ENCODE data around the gene TRAPPC2B.

TRAPPC2B gene

DNA sequence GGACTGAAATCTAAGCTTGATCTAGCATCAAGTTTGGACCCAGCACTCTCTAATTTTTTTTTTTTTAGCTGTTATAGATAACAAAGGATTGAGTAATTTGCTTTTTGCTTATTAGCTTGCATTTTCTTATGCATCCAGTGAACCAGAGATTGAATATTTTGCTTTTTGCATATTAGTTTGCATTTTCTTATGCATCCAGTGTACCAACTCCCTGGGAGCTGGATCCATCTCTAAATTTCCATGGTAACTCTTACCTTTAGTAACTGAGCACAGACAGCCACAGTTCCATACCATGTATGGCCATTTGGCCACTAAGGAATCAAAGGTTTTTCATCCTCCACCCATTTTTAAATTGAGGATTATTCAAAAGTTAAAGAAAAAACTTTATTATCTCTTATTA, 17.6 kb downstream of the TRAPPC2B start:
- H3K9me3 ChIP-seq (ENCODE audit: control insufficient read depth, insufficient read depth, low read length) = peaks cover 33% of the 10 kb centered on the region; the same call in 1 of the 2 replicates
- H3K4me3 ChIP-seq (ENCODE audit: low read length) = no peak overlapping the region
- no peaks in the 10 kb centered on the region for H3K79me2 ChIP-seq (ENCODE audit: control insufficient read depth, low read length)
- no peaks in the 10 kb centered on the region for H4K20me1 ChIP-seq (ENCODE audit: control insufficient read depth, insufficient read depth, low read depth, low read length)
- no peak overlapping the region for H3K27ac ChIP-seq (ENCODE audit: low read depth, low read length)
- no peaks in the 10 kb centered on the region for H3F3A ChIP-seq (ENCODE audit: control insufficient read depth, insufficient read depth)
- no peaks in the 10 kb centered on the region for H3K36me3 ChIP-seq (ENCODE audit: control insufficient read depth, low read length)
- TF ChIP-seq, protein P1, sequence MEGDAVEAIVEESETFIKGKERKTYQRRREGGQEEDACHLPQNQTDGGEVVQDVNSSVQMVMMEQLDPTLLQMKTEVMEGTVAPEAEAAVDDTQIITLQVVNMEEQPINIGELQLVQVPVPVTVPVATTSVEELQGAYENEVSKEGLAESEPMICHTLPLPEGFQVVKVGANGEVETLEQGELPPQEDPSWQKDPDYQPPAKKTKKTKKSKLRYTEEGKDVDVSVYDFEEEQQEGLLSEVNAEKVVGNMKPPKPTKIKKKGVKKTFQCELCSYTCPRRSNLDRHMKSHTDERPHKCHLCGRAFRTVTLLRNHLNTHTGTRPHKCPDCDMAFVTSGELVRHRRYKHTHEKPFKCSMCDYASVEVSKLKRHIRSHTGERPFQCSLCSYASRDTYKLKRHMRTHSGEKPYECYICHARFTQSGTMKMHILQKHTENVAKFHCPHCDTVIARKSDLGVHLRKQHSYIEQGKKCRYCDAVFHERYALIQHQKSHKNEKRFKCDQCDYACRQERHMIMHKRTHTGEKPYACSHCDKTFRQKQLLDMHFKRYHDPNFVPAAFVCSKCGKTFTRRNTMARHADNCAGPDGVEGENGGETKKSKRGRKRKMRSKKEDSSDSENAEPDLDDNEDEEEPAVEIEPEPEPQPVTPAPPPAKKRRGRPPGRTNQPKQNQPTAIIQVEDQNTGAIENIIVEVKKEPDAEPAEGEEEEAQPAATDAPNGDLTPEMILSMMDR (IDR thresholded peaks at IDR 0.05; ENCODE audit: low read depth, low read length, poor library complexity, severe bottlenecking) = no peak
- TF ChIP-seq EZH2phosphoT487 (IDR thresholded peaks at IDR 0.05; ENCODE audit: borderline replicate concordance, low read length) = no peak
- no peaks in the 10 kb centered on the region for H3K4me1 ChIP-seq (ENCODE audit: control insufficient read depth, low read length)
- no peaks in the 10 kb centered on the region for H3K9me2 ChIP-seq (replicated peaks; ENCODE audit: control insufficient read depth, low read length)
- H3K27me3 ChIP-seq (ENCODE audit: control insufficient read depth, low read length) = no peaks in the 10 kb centered on the region
- no peak overlapping the region for H3K4me2 ChIP-seq (ENCODE audit: low read length)

DNA sequence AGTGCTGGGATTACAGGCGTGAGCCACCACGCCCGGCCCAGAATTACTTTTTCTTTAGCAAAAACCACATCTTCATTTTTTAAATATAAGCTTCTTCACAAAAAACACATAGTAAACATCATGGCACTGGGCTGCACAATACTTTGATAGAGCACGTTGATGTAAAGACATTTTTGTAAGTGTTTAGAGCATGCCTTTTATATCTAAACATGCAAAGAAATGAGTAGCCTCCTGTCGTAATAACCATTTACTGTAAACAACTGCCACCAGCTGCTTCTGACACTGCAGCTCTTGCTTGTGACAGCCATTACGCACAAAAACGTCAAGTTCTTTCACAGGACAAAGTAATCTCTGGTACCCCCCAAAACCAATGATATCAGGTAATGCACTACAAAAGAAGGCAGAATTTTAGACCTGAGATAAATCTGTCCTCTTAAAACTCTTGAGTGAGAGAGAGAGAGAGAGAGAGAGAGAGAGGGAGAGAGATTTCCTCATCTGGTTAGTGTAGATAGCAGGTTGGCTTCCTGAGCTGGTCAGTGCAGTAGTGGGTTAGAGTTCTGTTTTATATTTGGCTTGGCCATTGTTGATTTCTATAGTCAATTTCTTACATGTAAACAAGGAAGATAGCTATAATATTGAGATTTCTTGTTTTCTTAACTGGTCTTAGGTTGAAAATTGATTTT, 19.6 kb downstream of the TRAPPC2B start:
- Histone ChIP-seq H3K9me2 (replicated peaks; ENCODE audit: control insufficient read depth, low read length) (no peaks in the 10 kb centered on the region), H3K4me3 (ENCODE audit: low read length) (no peak overlapping the region), H3K36me3 (ENCODE audit: control insufficient read depth, low read length) (no peaks in the 10 kb centered on the region), H3K27ac (ENCODE audit: low read depth, low read length) (no peak overlapping the region), H3K79me2 (ENCODE audit: control insufficient read depth, low read length) (no peaks in the 10 kb centered on the region), H3K4me1 (ENCODE audit: control insufficient read depth, low read length) (no peaks in the 10 kb centered on the region), H3F3A (ENCODE audit: control insufficient read depth, insufficient read depth) (no peaks in the 10 kb centered on the region), H3K9me3 (ENCODE audit: control insufficient read depth, insufficient read depth, low read length) (peaks cover 26% of the 10 kb centered on the region; the same call in 1 of the 2 replicates), H3K27me3 (ENCODE audit: control insufficient read depth, low read length) (no peaks in the 10 kb centered on the region), H4K20me1 (ENCODE audit: control insufficient read depth, insufficient read depth, low read depth, low read length) (no peaks in the 10 kb centered on the region), H3K4me2 (ENCODE audit: low read length) (no peak overlapping the region)
- no peak for TF ChIP-seq EZH2phosphoT487 (IDR thresholded peaks at IDR 0.05; ENCODE audit: borderline replicate concordance, low read length)
- TF ChIP-seq, protein P1 (IDR thresholded peaks at IDR 0.05; ENCODE audit: low read depth, low read length, poor library complexity, severe bottlenecking) = no peak

- Histone ChIP-seq H3K4me2 (ENCODE audit: low read length) (peak overlapping the region; percentile 84), H3K79me2 (ENCODE audit: control insufficient read depth, low read length) (0 out of 2 replicates have a peak, but pooled peaks cover 2% of the 10 kb centered on the region), H3K27ac (ENCODE audit: low read depth, low read length) (peak overlapping the region; percentile 33; the same call in 1 of the 2 replicates), H3K4me1 (ENCODE audit: control insufficient read depth, low read length) (peaks cover 16% of the 10 kb centered on the region), H3K9me3 (ENCODE audit: control insufficient read depth, insufficient read depth, low read length) (peaks cover 46% of the 10 kb centered on the region), H3F3A (ENCODE audit: control insufficient read depth, insufficient read depth) (peaks cover 5% of the 10 kb centered on the region; the same call in 1 of the 2 replicates), H3K9me2 (replicated peaks; ENCODE audit: control insufficient read depth, low read length) (no peaks in the 10 kb centered on the region), H4K20me1 (ENCODE audit: control insufficient read depth, insufficient read depth, low read depth, low read length) (no peaks in the 10 kb centered on the region), H3K36me3 (ENCODE audit: control insufficient read depth, low read length) (peaks cover 5% of the 10 kb centered on the region; the same call in 1 of the 2 replicates), H3K27me3 (ENCODE audit: control insufficient read depth, low read length) (no peaks in the 10 kb centered on the region), H3K4me3 (ENCODE audit: low read length) (peak overlapping the region; percentile 87)
- TF ChIP-seq, protein P1 (IDR thresholded peaks at IDR 0.05; ENCODE audit: low read depth, low read length, poor library complexity, severe bottlenecking) = no peak
- no peak for TF ChIP-seq EZH2phosphoT487 (IDR thresholded peaks at IDR 0.05; ENCODE audit: borderline replicate concordance, low read length)
These were observed 25.9 kb downstream of the TRAPPC2B start for GRCh38 chr19:57389194-57389729.

All from DOHH2 (cell line).